HepG2 (cell line): ENCODE results near the gene CCDC93. TPM values are rescaled to one million over a fixed set of nuclear protein-coding genes. Genes with fewer than 3 reads are reported as not detected.

Experiments
- BHLHE40 ChIP-seq: IDR thresholded peaks from 2 replicates; pipeline ENCODE4 v1.6.1; 2011; ENCODE audit warnings: low read length, improper control_type of control experiment
- CHD2 ChIP-seq: IDR thresholded peaks from 2 replicates; pipeline ENCODE4 v1.6.1; 2011; ENCODE audit warnings: low read depth, low read length, improper control_type of control experiment
- ELF3 ChIP-seq: IDR thresholded peaks from 2 replicates; pipeline ENCODE4 v1.6.1; 2016; ENCODE audit warnings: missing genetic modification reagents, missing compliant biosample characterization
- JUNB ChIP-seq: sonication (generic); formaldehyde crosslinking; IDR thresholded peaks from 2 replicates; pipeline ENCODE4 v1.8.0; 2022; ENCODE audit warnings: missing genetic modification reagents, mild to moderate bottlenecking, borderline replicate concordance
- NAIF1 ChIP-seq: sonication (generic); formaldehyde crosslinking; IDR thresholded peaks from 2 replicates; pipeline ENCODE4 v1.5.0; 2020; ENCODE audit warnings: mild to moderate bottlenecking, missing genetic modification reagents, borderline replicate concordance
- NKX3-1 ChIP-seq: sonication (generic); formaldehyde crosslinking; IDR thresholded peaks from 2 replicates; pipeline ENCODE4 v1.5.0; 2020; ENCODE audit warnings: missing genetic modification reagents
- PCBP2 ChIP-seq: fragments of 200-400 bp; formaldehyde crosslinking; optimal IDR thresholded peaks from 2 replicates; pipeline ENCODE3; 2018; ENCODE audit warnings: low read length, low read depth; ENCODE audit not compliant: poor library complexity, severe bottlenecking
- RFX5 ChIP-seq: IDR thresholded peaks from 2 replicates; pipeline ENCODE4 v1.6.1; 2011; ENCODE audit warnings: low read depth, low read length, improper control_type of control experiment
- SIN3B ChIP-seq: fragments of 150-350 bp; IDR thresholded peaks from 2 replicates; pipeline ENCODE4 v1.6.1; 2014; ENCODE audit warnings: low read length
- TOE1 ChIP-seq: sonication (generic); formaldehyde crosslinking; IDR thresholded peaks from 2 replicates; pipeline ENCODE4 v1.4.0; 2020; ENCODE audit warnings: mild to moderate bottlenecking, missing genetic modification reagents
- ZBTB42 ChIP-seq: sonication (generic); formaldehyde crosslinking; IDR thresholded peaks from 2 replicates; pipeline ENCODE4 v1.5.0; 2020; ENCODE audit warnings: mild to moderate bottlenecking, missing genetic modification reagents
- ZFP36L2 ChIP-seq: sonication (generic); formaldehyde crosslinking; IDR thresholded peaks from 2 replicates; pipeline ENCODE4 v1.4.0; 2020; ENCODE audit warnings: missing genetic modification reagents
- ZNF124 ChIP-seq: sonication (generic); formaldehyde crosslinking; IDR thresholded peaks from 2 replicates; pipeline ENCODE4 v1.4.0; 2020; ENCODE audit warnings: missing genetic modification reagents
- ZNF264 ChIP-seq: sonication (generic); formaldehyde crosslinking; IDR thresholded peaks from 2 replicates; pipeline ENCODE4 v1.4.0; 2020; ENCODE audit warnings: missing genetic modification reagents
- ZNF282 ChIP-seq: fragments of 450-650 bp; IDR thresholded peaks from 2 replicates; pipeline ENCODE4 v1.6.1; 2018; ENCODE audit not compliant: partially characterized antibody
- ZNF670 ChIP-seq: sonication (generic); formaldehyde crosslinking; IDR thresholded peaks from 2 replicates; pipeline ENCODE4 v1.8.0; 2022; ENCODE audit warnings: mild to moderate bottlenecking, missing genetic modification reagents, borderline replicate concordance
- ZSCAN9 ChIP-seq: IDR thresholded peaks from 2 replicates; pipeline ENCODE4 v1.6.1; 2016; ENCODE audit warnings: borderline replicate concordance
- polyA plus RNA-seq, 8 experiments: library from polyadenylated mRNA; depleted of rRNA in 3 of 8; stranded (reverse) in 7 of 8; unstranded in 1 of 8; fragments of >200 nt; fragmentation: Illumina TruSeq in 4 of 8; extraction: Trizol in 4 of 8; gene quantifications; 2 replicates each; pipeline versions ENCODE4 v1.2.1 to v1.2.3, GENCODE V29; 2011 to 2016; ENCODE audit warnings: low read depth in 4 of 8, missing spikeins in 1 of 8, mixed read lengths in 1 of 8; ENCODE audit not compliant: insufficient read depth in 1 of 8
- total RNA-seq, 5 experiments: library from RNA; depleted of rRNA; stranded (reverse); fragments of >200 nt; fragmentation: Illumina TruSeq; extraction: Trizol; gene quantifications; 2 replicates each; pipeline ENCODE4 v1.2.3, GENCODE V29; 2016; ENCODE audit warnings: low read depth in 1 of 5
- TF ChIP-seq, protein P1 (sequence below): sonication (generic); formaldehyde crosslinking; IDR thresholded peaks from 2 replicates; pipeline ENCODE4 v1.5.0; 2020; ENCODE audit warnings: mild to moderate bottlenecking, missing genetic modification reagents
- TF ChIP-seq, protein P2 (sequence below): sonication (generic); formaldehyde crosslinking; IDR thresholded peaks from 2 replicates; pipeline ENCODE4 v1.9.0; 2021; ENCODE audit warnings: missing genetic modification reagents, borderline replicate concordance
- TF ChIP-seq, protein P3 (sequence below): sonication (generic); formaldehyde crosslinking; IDR thresholded peaks from 2 replicates; pipeline ENCODE4 v1.5.0; 2020; ENCODE audit warnings: missing genetic modification reagents
- TF ChIP-seq, protein P4 (sequence below): sonication (generic); formaldehyde crosslinking; IDR thresholded peaks from 2 replicates; pipeline ENCODE4 v1.9.0; 2022; ENCODE audit warnings: missing genetic modification reagents, mild to moderate bottlenecking, borderline replicate concordance
- TF ChIP-seq, protein P5 (sequence below): IDR thresholded peaks from 2 replicates; pipeline ENCODE4 v1.6.1; 2016; ENCODE audit warnings: low read depth, control low read depth

The CCDC93 gene
- total and polyA plus RNA-seq, 2 of the 13 experiments (the other 11 are each of a cell fraction or from before 2014, with no cell fraction given): 37.2 to 53.2 TPM

DNA sequence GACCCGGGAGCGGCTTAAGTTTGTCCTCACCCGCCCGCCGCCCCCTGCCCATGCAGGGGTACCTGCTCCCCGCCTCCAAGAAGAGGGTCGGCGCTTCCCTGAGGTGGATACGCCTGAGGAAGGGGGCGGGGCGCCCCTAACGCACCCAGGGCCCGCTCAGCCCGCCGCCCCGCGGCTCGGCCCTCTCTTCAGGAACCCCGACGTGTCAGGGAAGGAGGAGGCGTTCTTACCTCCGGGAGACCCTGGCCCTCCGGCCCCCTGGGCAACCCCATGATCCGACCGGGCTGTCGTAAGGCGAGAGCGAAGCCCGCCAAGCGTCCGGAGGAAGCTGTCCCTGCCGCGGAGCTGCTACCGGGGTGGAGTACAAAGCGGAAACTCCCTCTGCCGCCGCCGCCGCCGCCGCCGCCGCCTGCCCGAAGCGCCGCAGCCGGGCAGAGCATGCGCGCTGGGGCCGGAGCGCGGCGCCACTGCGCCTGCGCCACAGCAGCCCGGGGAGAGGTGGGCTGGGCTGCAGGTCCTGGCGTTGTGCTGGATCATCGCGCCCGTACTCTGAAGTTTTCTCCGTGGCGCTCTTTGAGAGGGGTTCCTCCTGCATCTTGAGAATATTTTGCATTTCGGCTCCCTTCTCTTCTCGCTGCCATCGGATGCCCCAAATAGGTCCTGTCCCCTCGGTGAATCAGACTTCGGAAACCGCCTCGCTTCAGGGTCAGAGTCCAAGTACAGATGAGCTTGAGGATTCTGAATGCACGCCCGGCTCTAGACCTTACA, at the start of gene CCDC93 (continued):
- TF ChIP-seq, protein P1, sequence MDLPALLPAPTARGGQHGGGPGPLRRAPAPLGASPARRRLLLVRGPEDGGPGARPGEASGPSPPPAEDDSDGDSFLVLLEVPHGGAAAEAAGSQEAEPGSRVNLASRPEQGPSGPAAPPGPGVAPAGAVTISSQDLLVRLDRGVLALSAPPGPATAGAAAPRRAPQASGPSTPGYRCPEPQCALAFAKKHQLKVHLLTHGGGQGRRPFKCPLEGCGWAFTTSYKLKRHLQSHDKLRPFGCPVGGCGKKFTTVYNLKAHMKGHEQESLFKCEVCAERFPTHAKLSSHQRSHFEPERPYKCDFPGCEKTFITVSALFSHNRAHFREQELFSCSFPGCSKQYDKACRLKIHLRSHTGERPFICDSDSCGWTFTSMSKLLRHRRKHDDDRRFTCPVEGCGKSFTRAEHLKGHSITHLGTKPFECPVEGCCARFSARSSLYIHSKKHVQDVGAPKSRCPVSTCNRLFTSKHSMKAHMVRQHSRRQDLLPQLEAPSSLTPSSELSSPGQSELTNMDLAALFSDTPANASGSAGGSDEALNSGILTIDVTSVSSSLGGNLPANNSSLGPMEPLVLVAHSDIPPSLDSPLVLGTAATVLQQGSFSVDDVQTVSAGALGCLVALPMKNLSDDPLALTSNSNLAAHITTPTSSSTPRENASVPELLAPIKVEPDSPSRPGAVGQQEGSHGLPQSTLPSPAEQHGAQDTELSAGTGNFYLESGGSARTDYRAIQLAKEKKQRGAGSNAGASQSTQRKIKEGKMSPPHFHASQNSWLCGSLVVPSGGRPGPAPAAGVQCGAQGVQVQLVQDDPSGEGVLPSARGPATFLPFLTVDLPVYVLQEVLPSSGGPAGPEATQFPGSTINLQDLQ (CRISPR knock-in tag): 0 out of 2 replicates have a peak, but pooled peaks have one; percentile 74
- TF ChIP-seq PCBP2 (no peak), NKX3-1 (peak; percentile 56), ELF3 (CRISPR knock-in tag) (peak; percentile 59; the same call in 1 of the 2 replicates), SIN3B (no peak), NAIF1 (CRISPR knock-in tag) (0 out of 2 replicates have a peak, but pooled peaks have one; percentile 23), ZNF124 (CRISPR knock-in tag) (0 out of 2 replicates have a peak, but pooled peaks have one; percentile 11), ZNF282 (no peak), TOE1 (no peak), ZNF264 (peak; percentile 58; the same call in 1 of the 2 replicates), ZFP36L2 (no peak), JUNB (CRISPR knock-in tag) (no peak), ZNF670 (CRISPR knock-in tag) (peak; percentile 28; the same call in 1 of the 2 replicates), BHLHE40 (0 out of 2 replicates have a peak, but pooled peaks have one; percentile 9), ZSCAN9 (peak; percentile 11; the same call in 1 of the 2 replicates), ZBTB42 (CRISPR knock-in tag) (no peak), RFX5 (no peak), CHD2 (no peak)
- TF ChIP-seq, protein P2, sequence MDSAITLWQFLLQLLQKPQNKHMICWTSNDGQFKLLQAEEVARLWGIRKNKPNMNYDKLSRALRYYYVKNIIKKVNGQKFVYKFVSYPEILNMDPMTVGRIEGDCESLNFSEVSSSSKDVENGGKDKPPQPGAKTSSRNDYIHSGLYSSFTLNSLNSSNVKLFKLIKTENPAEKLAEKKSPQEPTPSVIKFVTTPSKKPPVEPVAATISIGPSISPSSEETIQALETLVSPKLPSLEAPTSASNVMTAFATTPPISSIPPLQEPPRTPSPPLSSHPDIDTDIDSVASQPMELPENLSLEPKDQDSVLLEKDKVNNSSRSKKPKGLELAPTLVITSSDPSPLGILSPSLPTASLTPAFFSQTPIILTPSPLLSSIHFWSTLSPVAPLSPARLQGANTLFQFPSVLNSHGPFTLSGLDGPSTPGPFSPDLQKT (CRISPR knock-in tag): peak; percentile 69; the same call in 1 of the 2 replicates
- TF ChIP-seq, protein P3, sequence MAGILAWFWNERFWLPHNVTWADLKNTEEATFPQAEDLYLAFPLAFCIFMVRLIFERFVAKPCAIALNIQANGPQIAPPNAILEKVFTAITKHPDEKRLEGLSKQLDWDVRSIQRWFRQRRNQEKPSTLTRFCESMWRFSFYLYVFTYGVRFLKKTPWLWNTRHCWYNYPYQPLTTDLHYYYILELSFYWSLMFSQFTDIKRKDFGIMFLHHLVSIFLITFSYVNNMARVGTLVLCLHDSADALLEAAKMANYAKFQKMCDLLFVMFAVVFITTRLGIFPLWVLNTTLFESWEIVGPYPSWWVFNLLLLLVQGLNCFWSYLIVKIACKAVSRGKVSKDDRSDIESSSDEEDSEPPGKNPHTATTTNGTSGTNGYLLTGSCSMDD (CRISPR knock-in tag): 0 out of 2 replicates have a peak, but pooled peaks have one; percentile 69
- TF ChIP-seq, protein P4, sequence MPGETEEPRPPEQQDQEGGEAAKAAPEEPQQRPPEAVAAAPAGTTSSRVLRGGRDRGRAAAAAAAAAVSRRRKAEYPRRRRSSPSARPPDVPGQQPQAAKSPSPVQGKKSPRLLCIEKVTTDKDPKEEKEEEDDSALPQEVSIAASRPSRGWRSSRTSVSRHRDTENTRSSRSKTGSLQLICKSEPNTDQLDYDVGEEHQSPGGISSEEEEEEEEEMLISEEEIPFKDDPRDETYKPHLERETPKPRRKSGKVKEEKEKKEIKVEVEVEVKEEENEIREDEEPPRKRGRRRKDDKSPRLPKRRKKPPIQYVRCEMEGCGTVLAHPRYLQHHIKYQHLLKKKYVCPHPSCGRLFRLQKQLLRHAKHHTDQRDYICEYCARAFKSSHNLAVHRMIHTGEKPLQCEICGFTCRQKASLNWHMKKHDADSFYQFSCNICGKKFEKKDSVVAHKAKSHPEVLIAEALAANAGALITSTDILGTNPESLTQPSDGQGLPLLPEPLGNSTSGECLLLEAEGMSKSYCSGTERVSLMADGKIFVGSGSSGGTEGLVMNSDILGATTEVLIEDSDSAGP (CRISPR knock-in tag): peak; percentile 73
- TF ChIP-seq, protein P5, sequence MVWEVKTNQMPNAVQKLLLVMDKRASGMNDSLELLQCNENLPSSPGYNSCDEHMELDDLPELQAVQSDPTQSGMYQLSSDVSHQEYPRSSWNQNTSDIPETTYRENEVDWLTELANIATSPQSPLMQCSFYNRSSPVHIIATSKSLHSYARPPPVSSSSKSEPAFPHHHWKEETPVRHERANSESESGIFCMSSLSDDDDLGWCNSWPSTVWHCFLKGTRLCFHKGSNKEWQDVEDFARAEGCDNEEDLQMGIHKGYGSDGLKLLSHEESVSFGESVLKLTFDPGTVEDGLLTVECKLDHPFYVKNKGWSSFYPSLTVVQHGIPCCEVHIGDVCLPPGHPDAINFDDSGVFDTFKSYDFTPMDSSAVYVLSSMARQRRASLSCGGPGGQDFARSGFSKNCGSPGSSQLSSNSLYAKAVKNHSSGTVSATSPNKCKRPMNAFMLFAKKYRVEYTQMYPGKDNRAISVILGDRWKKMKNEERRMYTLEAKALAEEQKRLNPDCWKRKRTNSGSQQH (CRISPR knock-in tag): peak; percentile 25; the same call in 1 of the 2 replicates
